Stimulated activated CD4-positive, alpha-beta T cell treated with anti-CD3 and anti-CD28 coated beads, Interleukin-15, amount 100 ng/mL, for 48 hours (primary cell): ENCODE data around the gene LPCAT3.

Experiments used
- DNase-seq, 2 donors: peaks; one replicate each; pipeline ENCODE4 v3.0.0-alpha.2; 2020; ENCODE audit warnings: low read depth in 2 of 2

The LPCAT3 gene

GRCh38 chr12:6998715-6999451 lies 19.4 kb downstream of the LPCAT3 start:
- no peak for DNase-seq

DNA sequence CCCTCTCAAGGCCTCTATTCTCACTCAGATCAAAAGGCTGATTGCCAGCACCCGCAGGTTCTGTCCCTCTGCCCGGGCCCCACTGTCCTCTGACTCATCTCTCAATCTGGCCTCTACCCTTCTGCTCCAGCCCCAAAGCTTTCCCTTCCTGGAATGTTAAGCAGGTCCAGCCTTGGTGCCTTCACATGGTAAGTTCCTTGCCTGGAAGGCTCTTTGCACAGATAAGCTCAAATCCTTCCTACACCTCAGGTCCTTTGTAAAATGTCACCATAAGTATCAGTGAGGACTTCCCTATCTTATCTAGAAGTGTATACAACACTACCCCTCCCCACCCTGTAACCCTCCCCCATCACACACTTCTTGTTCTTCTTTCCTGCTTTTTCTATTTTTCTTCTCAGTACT lies 22.2 kb downstream of the LPCAT3 start:
- DNase-seq, result no peak

GRCh38 chr12:6987956-6988553 lies 30.2 kb downstream of the LPCAT3 start:
- no peak for DNase-seq

DNA sequence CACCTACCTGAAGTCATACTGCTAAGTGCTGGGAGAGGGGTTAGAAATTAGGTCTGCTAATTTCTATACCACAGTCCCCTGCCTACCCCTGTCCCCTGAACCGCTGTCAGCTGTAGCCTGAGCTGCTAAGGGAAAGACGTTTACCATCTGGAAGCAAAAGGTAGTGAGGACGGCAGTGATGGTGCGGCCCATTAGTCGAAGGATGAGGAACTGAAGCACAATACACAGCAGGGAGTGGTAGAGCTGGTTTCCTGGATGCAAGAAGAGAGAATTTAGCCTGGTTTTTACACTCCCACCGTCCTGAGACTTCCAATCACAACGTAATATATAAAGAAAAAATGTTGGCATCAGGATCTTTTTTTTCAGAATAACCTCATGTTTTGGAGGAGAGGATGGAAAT lies 35.7 kb downstream of the LPCAT3 start:
- DNase-seq, result no peak

DNA sequence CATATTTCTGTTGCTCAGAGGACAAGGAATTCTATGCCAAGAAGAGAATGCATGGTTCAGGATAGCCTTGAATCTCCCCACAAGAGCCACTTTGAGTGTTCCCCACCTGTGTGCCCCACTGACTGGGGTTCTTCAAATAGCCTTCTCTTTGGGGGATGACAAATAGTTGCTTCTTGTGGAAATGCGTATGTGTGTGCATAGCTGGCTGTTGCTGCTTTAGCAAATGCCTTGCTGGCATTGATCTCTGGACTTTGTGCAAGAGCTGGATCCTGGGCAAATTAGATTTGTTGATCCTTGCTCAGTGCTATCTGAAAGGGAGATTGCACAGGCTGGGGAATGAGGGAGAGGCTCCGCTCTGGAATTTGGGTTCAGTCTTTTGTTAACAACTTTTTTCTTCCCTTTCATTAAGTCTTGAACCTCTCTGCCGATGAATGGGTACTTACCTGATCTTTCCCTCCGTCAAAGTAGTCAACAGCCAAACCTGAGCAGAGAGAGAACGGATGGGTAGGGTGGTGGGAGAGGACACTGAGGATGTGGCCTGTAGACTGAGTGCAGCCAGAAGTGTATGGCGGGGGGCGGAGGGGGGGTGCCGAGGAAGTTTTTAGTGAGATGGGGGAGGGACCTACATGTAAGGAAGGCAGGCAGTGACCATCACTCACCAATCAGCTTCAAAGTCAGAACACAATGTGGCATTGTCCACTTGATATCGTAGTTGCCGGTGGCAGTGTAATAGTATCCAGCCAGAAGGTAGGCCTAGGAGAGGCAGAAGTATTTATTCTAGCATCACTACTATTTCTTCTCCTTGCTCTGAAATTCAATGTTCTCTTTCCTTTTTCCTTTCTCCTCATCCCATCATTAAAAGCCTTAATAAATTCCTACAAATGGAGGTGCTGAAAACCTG lies 36.9 kb downstream of the LPCAT3 start:
- DNase-seq, result no peak

- DNase-seq, result no peak
These were observed 37.5 kb downstream of the LPCAT3 start for GRCh38 chr12:6980740-6981139.

GRCh38 chr12:6980075-6980474 lies 38.2 kb downstream of the LPCAT3 start:
- DNase-seq, result no peak

- no peak for DNase-seq
These were observed 38.8 kb downstream of the LPCAT3 start for GRCh38 chr12:6979453-6979852.

GRCh38 chr12:6979021-6979420 lies 39.3 kb downstream of the LPCAT3 start:
- no peak for DNase-seq

- no peak for DNase-seq
These were observed 39.7 kb downstream of the LPCAT3 start for GRCh38 chr12:6978611-6979011.

DNA sequence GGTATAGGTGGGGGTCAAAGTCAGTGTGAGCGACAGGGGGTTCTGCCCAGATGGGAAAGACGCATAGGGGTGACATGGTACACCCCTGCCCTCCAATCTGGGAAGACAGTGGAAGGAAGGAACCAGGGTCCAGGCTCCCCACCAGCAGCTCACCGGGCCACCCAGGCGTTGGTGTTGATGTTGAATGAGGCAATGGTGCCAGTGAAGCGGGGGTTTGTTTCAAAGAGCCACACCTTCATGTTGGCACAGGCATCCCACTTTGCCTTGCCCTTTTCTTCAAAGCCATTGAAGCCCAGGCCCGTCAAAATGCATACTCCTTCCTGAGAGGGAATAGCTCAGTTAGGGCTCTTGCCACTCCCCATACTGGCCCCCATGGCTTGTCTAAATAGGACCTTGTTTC lies 40.1 kb downstream of the LPCAT3 start:
- no peak for DNase-seq

- DNase-seq, result no peak
These were observed 40.6 kb downstream of the LPCAT3 start for GRCh38 chr12:6977653-6978052.

DNA sequence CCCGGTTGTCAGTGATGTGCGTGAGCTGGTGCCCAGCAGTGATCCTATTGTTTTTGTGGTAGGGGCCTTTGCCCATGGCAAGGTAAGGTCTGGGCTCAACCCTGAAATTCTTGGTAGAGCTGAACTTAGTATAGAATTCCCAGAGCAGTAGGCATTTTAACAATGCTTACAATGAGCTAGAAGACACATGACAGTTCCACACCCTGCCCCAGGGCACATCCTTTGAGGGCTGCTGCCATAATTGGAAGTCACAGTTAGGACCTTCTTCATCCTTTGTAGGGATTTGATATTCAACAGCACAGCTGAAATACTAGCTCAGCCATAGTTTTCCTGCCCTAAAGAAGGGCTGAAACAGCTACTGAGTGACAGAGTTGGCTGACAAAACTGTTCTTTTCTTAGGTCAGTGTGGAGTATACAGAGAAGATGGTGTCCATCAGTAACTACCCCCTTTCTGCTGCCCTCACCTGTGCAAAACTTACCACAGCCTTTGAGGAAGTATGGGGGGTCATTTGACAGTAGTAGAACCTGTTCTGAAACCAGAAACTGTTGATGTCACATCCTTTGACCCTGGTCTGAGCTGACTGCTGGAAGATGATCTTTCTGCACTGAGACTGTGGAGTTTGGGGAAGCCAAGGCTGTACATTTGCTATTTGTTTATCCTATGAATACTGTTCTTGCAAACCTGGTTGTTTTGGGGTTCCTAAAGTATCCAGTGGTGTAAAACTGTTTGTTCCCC lies 42.8 kb downstream of the LPCAT3 start:
- no peak for DNase-seq

DNA sequence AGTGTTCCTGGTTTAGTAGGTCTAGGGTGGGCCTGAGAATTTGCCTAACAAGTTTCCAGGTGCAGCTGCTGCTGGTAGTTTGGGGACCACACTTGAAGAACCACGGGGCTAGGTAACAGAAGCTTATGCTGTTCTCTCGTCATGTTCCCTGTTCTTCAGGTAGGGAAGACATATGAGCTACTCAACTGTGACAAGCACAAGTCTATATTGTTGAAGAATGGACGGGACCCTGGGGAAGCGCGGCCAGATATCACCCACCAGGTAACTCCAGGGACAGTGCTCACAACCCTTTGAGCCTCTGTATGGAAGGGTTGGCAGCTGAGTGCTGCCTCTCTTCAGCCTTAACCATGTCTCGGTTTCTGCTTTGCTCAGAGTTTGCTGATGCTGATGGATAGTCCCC lies 44.1 kb downstream of the LPCAT3 start:
- DNase-seq, result no peak

DNA sequence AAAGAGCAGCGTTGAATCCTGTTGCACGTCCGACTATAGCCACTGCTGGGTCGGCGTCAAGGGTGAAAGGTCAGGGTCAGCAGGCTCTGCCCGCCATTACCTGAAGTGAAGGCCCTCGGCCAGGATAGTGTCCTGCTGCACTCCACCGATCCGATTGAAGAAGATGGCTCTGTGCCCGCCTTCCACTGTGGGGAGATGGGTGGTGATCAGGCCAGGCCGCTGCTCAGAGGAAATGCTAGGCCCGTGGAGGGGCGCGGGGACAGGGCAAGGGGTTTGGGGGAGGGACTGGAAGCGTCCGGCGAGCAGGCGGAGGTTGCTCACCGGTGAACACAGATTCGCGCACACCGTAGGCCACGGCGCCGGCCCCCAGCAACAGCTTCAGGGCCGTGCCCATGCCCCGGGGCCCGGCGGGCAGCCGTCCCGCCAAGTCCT lies 48.2 kb downstream of the LPCAT3 start:
- DNase-seq, result no peak

DNA sequence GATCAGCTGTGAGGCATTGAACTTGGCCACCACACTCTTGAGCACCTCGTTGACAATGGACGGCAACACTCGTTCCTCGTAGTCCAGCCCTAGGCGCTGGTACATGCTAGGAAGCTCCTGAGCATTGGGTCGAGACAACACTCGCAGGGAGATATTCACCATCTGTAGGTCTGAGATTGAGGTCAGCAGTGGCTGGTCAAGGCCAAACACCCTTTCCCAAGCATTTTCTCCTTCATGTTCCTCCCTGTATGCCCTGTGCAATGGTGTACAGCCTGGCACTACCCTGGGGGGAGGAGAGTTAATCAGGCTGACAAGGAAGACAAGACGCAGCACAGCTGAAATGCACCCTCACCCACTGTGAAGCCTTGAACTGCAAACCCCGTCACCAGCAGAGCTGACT lies 49.9 kb downstream of the LPCAT3 start:
- DNase-seq, result no peak

DNA sequence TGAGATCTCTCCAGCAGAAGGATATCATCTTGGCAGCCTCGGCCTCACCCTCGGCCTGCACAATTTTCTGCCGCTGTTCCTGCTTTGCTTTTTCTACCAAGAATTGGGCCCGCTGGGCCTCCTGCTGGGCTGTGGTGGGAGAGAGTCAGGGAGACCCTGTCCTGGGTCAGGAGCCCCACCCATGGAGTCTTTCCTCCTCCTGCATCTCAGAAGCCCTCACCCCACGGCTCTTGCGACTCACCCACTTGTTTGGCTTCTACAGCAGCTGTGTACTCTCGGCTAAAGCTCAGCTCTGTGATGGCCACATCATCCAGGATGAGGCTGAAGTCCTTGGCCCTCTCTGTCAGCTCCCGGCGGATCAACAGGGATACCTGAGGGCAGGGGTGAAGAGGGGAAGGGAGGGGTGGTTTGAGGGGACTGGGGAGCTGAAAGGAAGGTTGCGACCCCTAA lies 50.6 kb downstream of the LPCAT3 start:
- DNase-seq, result no peak

DNA sequence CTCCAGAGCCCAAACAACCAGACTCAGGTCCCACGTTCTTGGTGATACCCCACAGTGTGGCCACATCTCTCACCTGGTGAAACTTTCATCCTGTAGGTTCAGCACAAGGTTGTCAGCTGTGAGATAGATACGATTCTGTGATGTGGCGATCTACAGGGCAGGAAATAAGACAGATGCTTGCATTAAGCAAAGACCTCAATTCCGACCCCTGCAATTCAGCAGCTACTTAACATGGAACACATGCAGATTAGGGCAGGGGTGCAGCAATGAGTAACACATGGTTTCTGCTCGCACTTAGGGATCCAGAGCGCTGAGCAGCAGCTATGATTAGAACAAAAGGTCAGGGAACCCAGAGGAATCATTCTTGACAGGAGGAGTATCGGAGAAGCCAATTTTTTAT lies 51.9 kb downstream of the LPCAT3 start:
- no peak for DNase-seq

- DNase-seq, result no peak
These were observed 52.6 kb downstream of the LPCAT3 start for GRCh38 chr12:6965714-6966113.

- peak; percentile 81 to 89 for DNase-seq
These were observed 53.1 kb downstream of the LPCAT3 start for GRCh38 chr12:6965026-6965661.

DNA sequence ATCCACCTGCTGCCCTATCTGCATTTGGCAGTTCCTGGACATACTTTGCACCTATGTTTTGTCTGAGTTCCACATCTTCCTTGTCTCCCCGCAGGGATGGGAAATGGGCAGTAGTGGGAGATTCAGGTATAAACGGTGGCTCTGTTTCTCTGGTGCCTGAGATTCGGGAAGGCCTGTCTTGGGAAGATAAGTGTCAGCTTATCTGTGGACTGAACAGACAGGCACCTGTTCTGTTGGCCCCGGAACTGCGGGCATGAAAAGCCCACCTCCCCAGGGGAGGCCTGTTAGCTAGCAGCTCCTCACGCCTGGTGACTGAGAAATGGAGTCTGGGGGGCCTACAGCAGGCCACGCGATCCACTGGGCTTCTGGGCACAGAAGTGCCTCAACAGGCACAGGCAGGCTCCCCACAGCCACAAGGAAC lies 53.7 kb downstream of the LPCAT3 start:
- no peak for DNase-seq
